Neural progenitor cell (in vitro differentiated cells): Measurements from ENCODE around the gene CRACDL.

ENCODE experiments used
- EZH2 ChIP-seq: fragments of 200-600 bp; sonication (generic); IDR thresholded peaks from 2 replicates; pipeline ENCODE4 v1.6.1; 2017; ENCODE audit warnings: antibody characterized with exemption, mild to moderate bottlenecking, moderate library complexity
- EZH2phosphoT487 ChIP-seq: fragments of 200-600 bp; sonication (generic); IDR thresholded peaks from 2 replicates; pipeline ENCODE4 v1.6.1; 2017; ENCODE audit warnings: antibody characterized with exemption
- TF ChIP-seq, protein P1 (sequence below): fragments of 200-600 bp; sonication (generic); IDR thresholded peaks from 2 replicates; pipeline ENCODE4 v1.5.1; 2017; ENCODE audit warnings: antibody characterized with exemption, mild to moderate bottlenecking

DNA sequence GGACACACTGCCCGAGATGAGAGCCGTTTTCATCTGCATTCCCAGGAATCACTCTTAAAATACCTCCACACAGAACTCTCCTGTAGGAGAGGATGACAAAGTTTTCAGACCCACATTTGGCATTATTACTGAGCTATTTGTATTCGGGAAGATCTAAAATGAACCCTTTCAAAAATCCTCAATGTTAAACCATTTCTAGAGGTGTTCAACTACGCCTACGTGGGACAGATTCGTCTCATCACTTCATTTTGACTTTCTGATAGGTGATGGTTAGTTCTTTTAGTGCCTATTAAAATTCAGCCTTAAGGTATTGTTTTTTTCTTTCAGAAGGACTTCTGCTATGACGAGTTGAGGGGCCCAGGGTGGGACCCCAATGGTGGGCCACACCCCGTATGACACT, 133.7 kb downstream of the CRACDL start:
- TF ChIP-seq EZH2phosphoT487 (no peak), EZH2 (no peak)
- TF ChIP-seq, protein P1, sequence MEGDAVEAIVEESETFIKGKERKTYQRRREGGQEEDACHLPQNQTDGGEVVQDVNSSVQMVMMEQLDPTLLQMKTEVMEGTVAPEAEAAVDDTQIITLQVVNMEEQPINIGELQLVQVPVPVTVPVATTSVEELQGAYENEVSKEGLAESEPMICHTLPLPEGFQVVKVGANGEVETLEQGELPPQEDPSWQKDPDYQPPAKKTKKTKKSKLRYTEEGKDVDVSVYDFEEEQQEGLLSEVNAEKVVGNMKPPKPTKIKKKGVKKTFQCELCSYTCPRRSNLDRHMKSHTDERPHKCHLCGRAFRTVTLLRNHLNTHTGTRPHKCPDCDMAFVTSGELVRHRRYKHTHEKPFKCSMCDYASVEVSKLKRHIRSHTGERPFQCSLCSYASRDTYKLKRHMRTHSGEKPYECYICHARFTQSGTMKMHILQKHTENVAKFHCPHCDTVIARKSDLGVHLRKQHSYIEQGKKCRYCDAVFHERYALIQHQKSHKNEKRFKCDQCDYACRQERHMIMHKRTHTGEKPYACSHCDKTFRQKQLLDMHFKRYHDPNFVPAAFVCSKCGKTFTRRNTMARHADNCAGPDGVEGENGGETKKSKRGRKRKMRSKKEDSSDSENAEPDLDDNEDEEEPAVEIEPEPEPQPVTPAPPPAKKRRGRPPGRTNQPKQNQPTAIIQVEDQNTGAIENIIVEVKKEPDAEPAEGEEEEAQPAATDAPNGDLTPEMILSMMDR, result no peak
